Spleen (tissue), 11 donors: ENCODE measurements around the gene SPO11. TPM values are rescaled to one million over a fixed set of nuclear protein-coding genes. Genes with fewer than 3 reads are reported as not detected.
"Not testable (repeated sequence)": the region's sequence is repeated elsewhere in the genome, so short reads cannot be mapped to it uniquely, and the experiment has no call there.

ENCODE experiments used
- DNase-seq: peaks from one replicate; pipeline ENCODE4 v3.0.0-alpha.2; 2020
- H3K27ac ChIP-seq, 8 donors: fragments of 200-600 bp; sonication (generic) in 7 of 8; 1 replicate in 4 of 8; 2 replicates in 4 of 8; pipeline versions ENCODE4 v1.5.0 to v1.8.0; 2016 to 2021; ENCODE audit warnings: inconsistent platforms in 4 of 8, mild to moderate bottlenecking in 4 of 8, moderate library complexity in 1 of 8
- H3K27me3 ChIP-seq, 7 donors: fragments of 200-600 bp; sonication (generic) in 6 of 7; replicated peaks in 1 of 7; 1 replicate in 4 of 7; 2 replicates in 3 of 7; pipeline versions ENCODE4 v1.5.0 to v1.8.0; 2016 to 2021; ENCODE audit warnings: inconsistent platforms in 3 of 7, mild to moderate bottlenecking in 1 of 7
- H3K36me3 ChIP-seq, 6 donors: fragments of 200-600 bp; sonication (generic) in 5 of 6; 1 replicate in 4 of 6; 2 replicates in 2 of 6; pipeline versions ENCODE4 v1.5.0 to v1.8.0; 2016 to 2021; ENCODE audit warnings: inconsistent platforms in 2 of 6
- H3K4me1 ChIP-seq, 6 donors: fragments of 200-600 bp; sonication (generic) in 5 of 6; 1 replicate in 3 of 6; 2 replicates in 3 of 6; pipeline versions ENCODE4 v1.5.0 to v1.8.0; 2016 to 2021; ENCODE audit warnings: inconsistent platforms in 3 of 6
- H3K4me3 ChIP-seq, 8 donors: fragments of 200-600 bp; sonication (generic) in 7 of 8; 1 replicate in 4 of 8; 2 replicates in 4 of 8; pipeline versions ENCODE4 v1.5.0 to v1.8.0; 2016 to 2021; ENCODE audit warnings: inconsistent platforms in 4 of 8, mild to moderate bottlenecking in 4 of 8, moderate library complexity in 2 of 8
- H3K9me3 ChIP-seq, 8 donors: fragments of 200-600 bp; sonication (generic) in 7 of 8; 1 replicate in 4 of 8; 2 replicates in 4 of 8; pipeline versions ENCODE4 v1.5.0 to v1.8.0; 2016 to 2021; ENCODE audit warnings: inconsistent platforms in 4 of 8
- CTCF ChIP-seq, 11 experiments: fragments of 200-600 bp in 7 of 11; fragments of 450-650 bp in 4 of 11; sonication (generic) in 4 of 11; IDR thresholded peaks in 8 of 11; conservative IDR thresholded peaks in 3 of 11; 1 replicate in 7 of 11; 2 replicates in 4 of 11; pipeline versions ENCODE4 v1.4.0 to v1.8.0; 2016 to 2021; ENCODE audit warnings: antibody characterized with exemption in 11 of 11, inconsistent platforms in 4 of 11, mild to moderate bottlenecking in 1 of 11
- POLR2A ChIP-seq, 3 donors: fragments of 450-650 bp; IDR thresholded peaks; one replicate each; pipeline ENCODE4 v1.5.1; 2017; ENCODE audit warnings: antibody characterized with exemption in 3 of 3, mild to moderate bottlenecking in 1 of 3
- POLR2AphosphoS5 ChIP-seq, 3 donors: sonication (generic); formaldehyde crosslinking; IDR thresholded peaks; one replicate each; pipeline ENCODE4 v1.5.1; 2017; ENCODE audit warnings: antibody characterized with exemption in 3 of 3
- WGBS, 5 donors: extraction: QIAGEN DNeasy Blood & Tissue Kit in 3 of 5; methylation state at CpG; one replicate each; pipeline versions ENCODE4 v1.1.5 to v1.1.7; 2013 to 2018; 5-methylcytosine and 5-hydroxymethylcytosine counted together
- intact Hi-C: fragments of 100-400 bp; cut with DNase I; formaldehyde crosslinking; loops from one replicate; pipeline ENCODE4 v1.15.0; 2023; ENCODE audit warnings: low total_unique reads
- polyA plus RNA-seq, 3 donors: library from polyadenylated mRNA; stranded (reverse); fragments of 200-250 nt; gene quantifications; one replicate each; pipeline ENCODE4 v1.2.1, GENCODE V29; 2013
- total RNA-seq, 7 donors: library from RNA; depleted of rRNA in 3 of 7; stranded (reverse); fragments of >200 nt in 3 of 7; fragmentation: NEBNext Ultra II Directional in 4 of 7; extraction: Animal tissue kit (Norgen Biotek cat#: 25700) in 4 of 7; gene quantifications; one replicate each; pipeline versions ENCODE4 v1.1.0 to v1.2.1, GENCODE V29; 2016 to 2021
- donor health status: healthy with polysubstance abuse.
- donor health status: DM: no; HTN: no; CAD: no; lungs with moderate emphysema.
- donor health status: DM: no; HTN: no; CAD: no.
- donor health status: Bipolar disorder and iron deficiency.
- donor health status: healthy.
- donor health status: DM: no; HTN: no; CAD: no.
- donor health status: DM: yes; HTN: yes; CAD: no.

The SPO11 gene
- total and polyA plus RNA-seq, 10 donors: not detected

GRCh38 chr20:57350081-57350710 lies 20.6 kb downstream of the SPO11 start:
- peak; percentile 80 for DNase-seq
- WGBS, 5 donors: 78 to 92% (median 87%) methylated on average over 16 of the region's 16 CpGs

GRCh38 chr20:57350726-57351041 lies 21.1 kb downstream of the SPO11 start:
- peaks cover 0 to 24% (median 0%) of the 10 kb centered on the region in 7 donors for H3K27me3 ChIP-seq
- intact Hi-C loops, DNase-seq, H3K9me3 ChIP-seq, H3K36me3 ChIP-seq: not testable (repeated sequence)
- H3K4me1 ChIP-seq: peaks cover 7 to 33% (median 20%) of the 10 kb centered on the region in 6 donors
- peak overlapping the region; percentile 81 to 92 (median 88) for H3K27ac ChIP-seq
- WGBS, 5 donors: 14 to 21% (median 16%) methylated on average over 4 to 11 of the region's 24 CpGs
- peak overlapping the region; percentile 86 to 99 (median 96) for H3K4me3 ChIP-seq

More at GRCh38 chr20:57350081-57350710, 20.6 kb downstream of the SPO11 start:
- intact Hi-C loops: no loop called here
- Histone ChIP-seq H3K9me3 (no peaks in the 10 kb centered on the region), H3K36me3 (peaks cover 0 to 8% (median 0%) of the 10 kb centered on the region in 6 donors), H3K4me1 (peaks cover 7 to 33% (median 20%) of the 10 kb centered on the region in 6 donors), H3K27me3 (peaks cover 0 to 25% (median 0%) of the 10 kb centered on the region in 7 donors), H3K27ac (peak overlapping the region in 3 of 8 donors; percentile 91 to 92 (median 91)), H3K4me3 (peak overlapping the region in 1 of 8 donors; percentile 99)
- TF ChIP-seq CTCF (IDR thresholded peaks at IDR 0.05 in 8 of 11, conservative IDR thresholded peaks at IDR 0.05 in 3 of 11) (no peak), POLR2A (IDR thresholded peaks at IDR 0.05) (no peak), POLR2AphosphoS5 (IDR thresholded peaks at IDR 0.05) (no peak)

GRCh38 chr20:57351042-57351783 lies 21.6 kb downstream of the SPO11 start, which contains the start of gene RAE1:
Gene RAE1 (plus strand): TSS chr20:57351255. CDS start chr20:57354039, 2,784 bp downstream.
- intact Hi-C loops: no loop called here
- Histone ChIP-seq H3K9me3 (no peaks in the 10 kb centered on the region), H3K4me1 (peaks cover 7 to 33% (median 20%) of the 10 kb centered on the region in 6 donors), H3K36me3 (peaks cover 0 to 8% (median 0%) of the 10 kb centered on the region in 6 donors), H3K4me3 (peak within 1 kb of the TSS; percentile 86 to 99 (median 96)), H3K27ac (peak within 1 kb of the TSS; percentile 81 to 92 (median 88)), H3K27me3 (peaks cover 0 to 18% (median 0%) of the 10 kb centered on the region in 7 donors)
- peak; percentile 96 for DNase-seq
- WGBS, 5 donors: 0 to 1% (median 0%) methylated on average over 41 to 64 of the region's 64 CpGs
- TF ChIP-seq POLR2AphosphoS5 (IDR thresholded peaks at IDR 0.05) (peak; percentile 85 to 89 (median 89)), POLR2A (IDR thresholded peaks at IDR 0.05) (no peak)

- Histone ChIP-seq H3K4me1 (peaks cover 7 to 38% (median 20%) of the 10 kb centered on the region in 6 donors), H3K27me3 (peaks cover 0 to 13% (median 0%) of the 10 kb centered on the region in 7 donors), H3K27ac (no peak overlapping the region), H3K36me3 (peaks cover 0 to 8% (median 1%) of the 10 kb centered on the region in 6 donors), H3K9me3 (no peaks in the 10 kb centered on the region), H3K4me3 (peak overlapping the region in 5 of 8 donors; percentile 86 to 99 (median 95))
- TF ChIP-seq POLR2A (IDR thresholded peaks at IDR 0.05) (no peak), CTCF (IDR thresholded peaks at IDR 0.05 in 8 of 11, conservative IDR thresholded peaks at IDR 0.05 in 3 of 11) (no peak), POLR2AphosphoS5 (IDR thresholded peaks at IDR 0.05) (no peak)
- no peak for DNase-seq
- 82 to 90% (median 85%) methylated on average over 6 of the region's 6 CpGs for WGBS, 5 donors
- intact Hi-C loops: no loop called here
Observed at GRCh38 chr20:57352305-57352704, 22.7 kb downstream of the SPO11 start.

GRCh38 chr20:57353351-57353750 lies 23.7 kb downstream of the SPO11 start:
- 93 to 97% (median 93%) methylated on average over 9 of the region's 9 CpGs for WGBS, 5 donors
- DNase-seq: no peak
- TF ChIP-seq CTCF (IDR thresholded peaks at IDR 0.05 in 8 of 11, conservative IDR thresholded peaks at IDR 0.05 in 3 of 11) (no peak), POLR2A (IDR thresholded peaks at IDR 0.05) (no peak), POLR2AphosphoS5 (IDR thresholded peaks at IDR 0.05) (no peak)
- Histone ChIP-seq H3K27me3 (peaks cover 0 to 3% (median 0%) of the 10 kb centered on the region in 7 donors), H3K27ac (no peak overlapping the region), H3K4me3 (no peak overlapping the region), H3K4me1 (peaks cover 7 to 38% (median 20%) of the 10 kb centered on the region in 6 donors), H3K36me3 (peaks cover 0 to 8% (median 1%) of the 10 kb centered on the region in 6 donors), H3K9me3 (no peaks in the 10 kb centered on the region)
- intact Hi-C loops: no loop called here
